NCI-H748 treated with DMSO at 0.1 percent for 48 hours (cell line): ENCODE measurements around the gene MFN2.

Experiments
- DNase-seq: peaks from one replicate; lab custom pipeline; 2025; lab: John Stamatoyannopoulos, UW

Gene MFN2

GRCh38 chr1:11960276-11960675 lies 20.0 kb upstream of the MFN2 start:
- no peak for DNase-seq

GRCh38 chr1:11960715-11961114 lies 19.5 kb upstream of the MFN2 start:
- no peak for DNase-seq

GRCh38 chr1:11961230-11961629 lies 19.0 kb upstream of the MFN2 start:
- no peak for DNase-seq

GRCh38 chr1:11963622-11964021 lies 16.6 kb upstream of the MFN2 start:
- DNase-seq = no peak

GRCh38 chr1:11964656-11965055 lies 15.6 kb upstream of the MFN2 start:
- no peak for DNase-seq

- peak; percentile 25 for DNase-seq
These were observed 13.2 kb upstream of the MFN2 start for GRCh38 chr1:11967028-11967547.

GRCh38 chr1:11970441-11971185 lies 9.6 kb upstream of the MFN2 start:
- no peak for DNase-seq

- DNase-seq = no peak
These were observed 2.6 kb upstream of the MFN2 start for GRCh38 chr1:11977625-11978024.

- DNase-seq = no peak
These were observed 1.9 kb upstream of the MFN2 start for GRCh38 chr1:11978301-11978700.

GRCh38 chr1:11979028-11979850 lies 1.0 kb upstream of the MFN2 start:
- no peak for DNase-seq

- DNase-seq = no peak
These were observed 380 bp downstream of the MFN2 start for GRCh38 chr1:11980676-11980972.

GRCh38 chr1:11981378-11982009 lies 1.2 kb downstream of the MFN2 start:
- no peak for DNase-seq

- no peak for DNase-seq
These were observed 1.8 kb downstream of the MFN2 start for GRCh38 chr1:11982010-11982392.

GRCh38 chr1:11984121-11984520 lies 3.9 kb downstream of the MFN2 start:
- DNase-seq = no peak

- no peak for DNase-seq
These were observed 4.3 kb downstream of the MFN2 start for GRCh38 chr1:11984576-11984975.

- DNase-seq = no peak
These were observed 4.9 kb downstream of the MFN2 start for GRCh38 chr1:11985171-11985570.

- no peak for DNase-seq
These were observed 5.6 kb downstream of the MFN2 start for GRCh38 chr1:11985851-11986250.

- DNase-seq = no peak
These were observed 9.4 kb downstream of the MFN2 start for GRCh38 chr1:11989669-11990068.

GRCh38 chr1:11990303-11991032 lies 10.2 kb downstream of the MFN2 start:
- DNase-seq = no peak

GRCh38 chr1:11991969-11992676 lies 11.9 kb downstream of the MFN2 start:
- DNase-seq = no peak

GRCh38 chr1:11997081-11997850 lies 17.0 kb downstream of the MFN2 start:
- DNase-seq = no peak
